ENCODE data around the gene PDE8B.

The PDE8B gene

DNA sequence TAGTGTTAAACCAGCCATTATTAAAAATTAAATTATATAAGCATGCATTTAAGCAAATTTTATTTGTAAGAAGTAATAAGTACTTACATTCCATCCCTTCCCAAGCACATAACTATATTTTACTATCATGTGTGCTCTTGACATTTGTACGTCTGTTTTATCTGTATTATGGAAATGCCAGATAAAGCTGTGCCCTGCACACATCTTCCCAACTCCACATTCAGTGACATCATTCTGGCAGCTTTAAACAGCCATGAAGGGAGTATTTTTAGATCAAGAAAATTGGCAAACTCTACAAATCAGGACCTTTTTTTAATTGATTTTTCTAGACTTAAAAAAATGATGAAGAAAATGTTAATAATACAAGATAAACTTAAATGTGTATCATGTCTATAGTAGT lies 150.5 kb downstream of the PDE8B start:
- TF ChIP-seq, protein P1, sequence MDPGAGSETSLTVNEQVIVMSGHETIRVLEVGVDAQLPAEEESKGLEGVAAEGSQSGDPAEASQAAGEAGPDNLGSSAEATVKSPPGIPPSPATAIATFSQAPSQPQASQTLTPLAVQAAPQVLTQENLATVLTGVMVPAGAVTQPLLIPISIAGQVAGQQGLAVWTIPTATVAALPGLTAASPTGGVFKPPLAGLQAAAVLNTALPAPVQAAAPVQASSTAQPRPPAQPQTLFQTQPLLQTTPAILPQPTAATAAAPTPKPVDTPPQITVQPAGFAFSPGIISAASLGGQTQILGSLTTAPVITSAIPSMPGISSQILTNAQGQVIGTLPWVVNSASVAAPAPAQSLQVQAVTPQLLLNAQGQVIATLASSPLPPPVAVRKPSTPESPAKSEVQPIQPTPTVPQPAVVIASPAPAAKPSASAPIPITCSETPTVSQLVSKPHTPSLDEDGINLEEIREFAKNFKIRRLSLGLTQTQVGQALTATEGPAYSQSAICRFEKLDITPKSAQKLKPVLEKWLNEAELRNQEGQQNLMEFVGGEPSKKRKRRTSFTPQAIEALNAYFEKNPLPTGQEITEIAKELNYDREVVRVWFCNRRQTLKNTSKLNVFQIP (CRISPR knock-in tag; IDR thresholded peaks at IDR 0.05; ENCODE audit: borderline replicate concordance, low read depth), result no peak
- TF ChIP-seq, protein P2, sequence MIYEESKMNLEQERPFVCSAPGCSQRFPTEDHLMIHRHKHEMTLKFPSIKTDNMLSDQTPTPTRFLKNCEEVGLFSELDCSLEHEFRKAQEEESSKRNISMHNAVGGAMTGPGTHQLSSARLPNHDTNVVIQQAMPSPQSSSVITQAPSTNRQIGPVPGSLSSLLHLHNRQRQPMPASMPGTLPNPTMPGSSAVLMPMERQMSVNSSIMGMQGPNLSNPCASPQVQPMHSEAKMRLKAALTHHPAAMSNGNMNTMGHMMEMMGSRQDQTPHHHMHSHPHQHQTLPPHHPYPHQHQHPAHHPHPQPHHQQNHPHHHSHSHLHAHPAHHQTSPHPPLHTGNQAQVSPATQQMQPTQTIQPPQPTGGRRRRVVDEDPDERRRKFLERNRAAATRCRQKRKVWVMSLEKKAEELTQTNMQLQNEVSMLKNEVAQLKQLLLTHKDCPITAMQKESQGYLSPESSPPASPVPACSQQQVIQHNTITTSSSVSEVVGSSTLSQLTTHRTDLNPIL (CRISPR knock-in tag; IDR thresholded peaks at IDR 0.05; ENCODE audit: low read depth), result no peak
- TF ChIP-seq ZNF8 (CRISPR knock-in tag; IDR thresholded peaks at IDR 0.05) (no peak), ARNTL (CRISPR knock-in tag; IDR thresholded peaks at IDR 0.05; ENCODE audit: borderline replicate concordance, low read depth) (no peak), TOX (CRISPR knock-in tag; IDR thresholded peaks at IDR 0.05; ENCODE audit: borderline replicate concordance) (no peak)
- ATAC-seq, result no peak

DNA sequence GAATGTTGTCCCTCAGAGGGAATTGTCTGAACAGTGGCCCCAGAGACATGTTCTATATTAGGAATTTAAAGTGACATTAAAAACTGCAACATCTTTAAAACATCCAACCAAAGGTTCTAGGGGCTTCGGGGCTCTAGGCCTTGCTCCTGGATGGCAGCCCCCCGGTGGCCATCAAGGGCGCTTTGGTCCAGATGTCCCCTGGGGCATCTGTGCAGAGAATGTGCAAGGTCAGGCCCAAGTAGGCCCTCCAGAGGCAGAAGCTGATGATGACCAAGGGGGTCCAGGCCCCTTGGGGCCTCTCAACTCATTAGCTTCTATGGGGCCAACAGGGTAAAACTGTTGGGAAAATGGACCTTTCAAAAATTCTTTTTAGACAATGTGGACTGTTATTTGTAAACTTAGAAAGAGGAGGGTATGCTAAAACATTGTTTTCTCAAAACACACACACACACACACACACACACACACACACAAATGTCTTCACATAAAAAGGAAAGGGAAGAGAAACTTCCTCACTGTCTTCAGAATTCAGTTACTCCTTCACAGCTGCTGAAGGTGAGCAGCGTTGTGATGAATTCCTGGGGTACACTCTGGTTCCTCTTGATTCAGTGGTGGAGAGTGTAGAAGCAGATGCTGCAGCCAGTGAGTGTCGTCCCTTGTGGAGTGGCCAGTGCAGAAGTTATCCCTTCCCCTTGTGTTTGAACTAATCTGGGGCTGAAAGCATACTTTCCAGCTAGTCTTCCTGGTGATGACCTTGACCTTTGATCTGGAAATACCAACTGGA lies 156.4 kb downstream of the PDE8B start:
- TF ChIP-seq, protein P1 (CRISPR knock-in tag; IDR thresholded peaks at IDR 0.05; ENCODE audit: borderline replicate concordance, low read depth), result no peak
- TF ChIP-seq, protein P2 (CRISPR knock-in tag; IDR thresholded peaks at IDR 0.05; ENCODE audit: low read depth), result no peak
- TF ChIP-seq ESRRG (CRISPR knock-in tag; IDR thresholded peaks at IDR 0.05) (no peak), ZNF70 (CRISPR knock-in tag; IDR thresholded peaks at IDR 0.05) (no peak), CSDC2 (CRISPR knock-in tag; IDR thresholded peaks at IDR 0.05) (no peak), BACH2 (CRISPR knock-in tag; IDR thresholded peaks at IDR 0.05; ENCODE audit: borderline replicate concordance) (no peak), ARNTL (CRISPR knock-in tag; IDR thresholded peaks at IDR 0.05; ENCODE audit: borderline replicate concordance, low read depth) (no peak)
- TF ChIP-seq, protein P3, sequence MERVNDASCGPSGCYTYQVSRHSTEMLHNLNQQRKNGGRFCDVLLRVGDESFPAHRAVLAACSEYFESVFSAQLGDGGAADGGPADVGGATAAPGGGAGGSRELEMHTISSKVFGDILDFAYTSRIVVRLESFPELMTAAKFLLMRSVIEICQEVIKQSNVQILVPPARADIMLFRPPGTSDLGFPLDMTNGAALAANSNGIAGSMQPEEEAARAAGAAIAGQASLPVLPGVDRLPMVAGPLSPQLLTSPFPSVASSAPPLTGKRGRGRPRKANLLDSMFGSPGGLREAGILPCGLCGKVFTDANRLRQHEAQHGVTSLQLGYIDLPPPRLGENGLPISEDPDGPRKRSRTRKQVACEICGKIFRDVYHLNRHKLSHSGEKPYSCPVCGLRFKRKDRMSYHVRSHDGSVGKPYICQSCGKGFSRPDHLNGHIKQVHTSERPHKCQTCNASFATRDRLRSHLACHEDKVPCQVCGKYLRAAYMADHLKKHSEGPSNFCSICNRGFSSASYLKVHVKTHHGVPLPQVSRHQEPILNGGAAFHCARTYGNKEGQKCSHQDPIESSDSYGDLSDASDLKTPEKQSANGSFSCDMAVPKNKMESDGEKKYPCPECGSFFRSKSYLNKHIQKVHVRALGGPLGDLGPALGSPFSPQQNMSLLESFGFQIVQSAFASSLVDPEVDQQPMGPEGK (CRISPR knock-in tag; IDR thresholded peaks at IDR 0.05; ENCODE audit: borderline replicate concordance), result no peak
- ATAC-seq, result no peak

DNA sequence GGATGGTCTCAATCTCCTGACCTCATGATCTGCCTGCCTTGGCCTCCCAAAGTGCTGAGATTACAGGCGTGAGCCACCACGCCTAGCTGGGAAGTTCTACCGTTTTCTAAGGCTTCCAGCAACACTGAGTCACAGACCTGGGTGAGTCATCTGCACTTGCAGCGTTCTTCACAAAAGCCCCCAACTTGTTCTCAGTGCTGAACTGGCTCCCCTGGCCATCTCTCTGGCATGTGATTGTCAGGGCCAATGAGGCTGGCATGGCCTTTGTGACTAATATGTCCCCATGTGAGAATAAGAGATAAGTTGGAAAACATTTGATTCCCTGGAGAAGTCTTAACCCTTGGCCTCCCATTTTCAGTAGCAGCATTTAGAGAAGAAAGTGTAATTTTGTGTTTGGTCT lies 157.3 kb downstream of the PDE8B start:
- ATAC-seq, result no peak
- TF ChIP-seq, protein P4, sequence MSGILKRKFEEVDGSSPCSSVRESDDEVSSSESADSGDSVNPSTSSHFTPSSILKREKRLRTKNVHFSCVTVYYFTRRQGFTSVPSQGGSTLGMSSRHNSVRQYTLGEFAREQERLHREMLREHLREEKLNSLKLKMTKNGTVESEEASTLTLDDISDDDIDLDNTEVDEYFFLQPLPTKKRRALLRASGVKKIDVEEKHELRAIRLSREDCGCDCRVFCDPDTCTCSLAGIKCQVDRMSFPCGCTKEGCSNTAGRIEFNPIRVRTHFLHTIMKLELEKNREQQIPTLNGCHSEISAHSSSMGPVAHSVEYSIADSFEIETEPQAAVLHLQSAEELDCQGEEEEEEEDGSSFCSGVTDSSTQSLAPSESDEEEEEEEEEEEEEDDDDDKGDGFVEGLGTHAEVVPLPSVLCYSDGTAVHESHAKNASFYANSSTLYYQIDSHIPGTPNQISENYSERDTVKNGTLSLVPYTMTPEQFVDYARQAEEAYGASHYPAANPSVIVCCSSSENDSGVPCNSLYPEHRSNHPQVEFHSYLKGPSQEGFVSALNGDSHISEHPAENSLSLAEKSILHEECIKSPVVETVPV (CRISPR knock-in tag; IDR thresholded peaks at IDR 0.05), result no peak
- TF ChIP-seq BACH2 (CRISPR knock-in tag; IDR thresholded peaks at IDR 0.05; ENCODE audit: borderline replicate concordance), result no peak
- TF ChIP-seq ZNF70 (CRISPR knock-in tag; IDR thresholded peaks at IDR 0.05), result no peak
- no peak for TF ChIP-seq PPARA (CRISPR knock-in tag; IDR thresholded peaks at IDR 0.05; ENCODE audit: borderline replicate concordance)
- TF ChIP-seq OSR1 (CRISPR knock-in tag; IDR thresholded peaks at IDR 0.05), result no peak
- TF ChIP-seq RARB (CRISPR knock-in tag; IDR thresholded peaks at IDR 0.05), result no peak
- TF ChIP-seq TCF4 (CRISPR knock-in tag; IDR thresholded peaks at IDR 0.05; ENCODE audit: borderline replicate concordance), result no peak
- TF ChIP-seq TOX (CRISPR knock-in tag; IDR thresholded peaks at IDR 0.05; ENCODE audit: borderline replicate concordance), result no peak
- no peak for TF ChIP-seq SNAI2 (CRISPR knock-in tag; IDR thresholded peaks at IDR 0.05)
- no peak for TF ChIP-seq ZC3H10 (CRISPR knock-in tag; IDR thresholded peaks at IDR 0.05)
- TF ChIP-seq ARNTL (CRISPR knock-in tag; IDR thresholded peaks at IDR 0.05; ENCODE audit: borderline replicate concordance, low read depth), result no peak
- no peak for TF ChIP-seq GLIS3 (CRISPR knock-in tag; IDR thresholded peaks at IDR 0.05)
- TF ChIP-seq ZNF565 (CRISPR knock-in tag; conservative IDR thresholded peaks at IDR 0.05; ENCODE audit: low read depth), result no peak
